ENCODE measurements around the gene PCDH1. TPM values are rescaled to one million over a fixed set of nuclear protein-coding genes. Genes with fewer than 3 reads are reported as not detected.

PCDH1 gene
- total RNA-seq, 1 donor, result 1.4 TPM

DNA sequence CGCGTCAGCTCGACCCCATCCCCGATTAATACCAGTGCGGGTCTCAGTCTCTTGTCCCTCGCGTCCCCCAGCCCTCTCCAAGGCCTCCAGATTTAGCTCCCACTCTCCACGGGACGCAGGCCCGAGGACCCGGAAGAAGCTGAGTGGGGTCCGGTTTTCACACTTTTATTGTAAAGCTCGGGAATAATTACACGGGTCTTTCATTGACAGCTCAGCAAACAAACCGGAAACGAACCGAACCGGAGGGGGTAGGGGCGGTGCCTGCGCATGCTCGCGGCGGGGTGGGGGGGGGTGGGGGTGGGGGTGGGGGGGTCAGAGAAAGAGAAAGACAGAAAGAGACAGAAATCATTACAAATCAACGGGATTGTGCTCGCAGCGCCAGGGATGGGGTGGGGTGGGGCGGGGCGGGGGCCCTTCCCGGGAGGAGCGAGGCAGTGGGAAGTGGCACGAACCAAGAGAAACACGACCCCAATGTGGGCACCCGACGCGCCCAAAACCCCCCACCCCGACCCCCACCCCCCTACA is 27.9 kb downstream of the PCDH1 start:
- Histone ChIP-seq H3K27me3 (ENCODE audit: insufficient read depth, low read length) (no peaks in the 10 kb centered on the region), H3K9me3 (ENCODE audit: low read depth, low read length) (no peaks in the 10 kb centered on the region), H3K4me3 (ENCODE audit: insufficient read depth, low read length) (peak overlapping the region; percentile 79), H3K4me1 (ENCODE audit: insufficient read depth, low read length) (peaks cover 9% of the 10 kb centered on the region), H3K4me2 (ENCODE audit: insufficient read depth, low read length) (peak overlapping the region; percentile 88), H2AFZ (ENCODE audit: low read length) (peak overlapping the region; percentile 81), H3K36me3 (ENCODE audit: insufficient read depth, low read length) (no peaks in the 10 kb centered on the region), H3K79me2 (ENCODE audit: insufficient read depth, low read length) (no peaks in the 10 kb centered on the region), H4K20me1 (ENCODE audit: insufficient read depth, low read length) (no peaks in the 10 kb centered on the region), H3K27ac (ENCODE audit: low read depth, low read length) (peak overlapping the region; percentile 54)
- DNase-seq (ENCODE audit: insufficient read length, low spot score, missing footprints), result peak; percentile 98
- TF ChIP-seq, protein P1, sequence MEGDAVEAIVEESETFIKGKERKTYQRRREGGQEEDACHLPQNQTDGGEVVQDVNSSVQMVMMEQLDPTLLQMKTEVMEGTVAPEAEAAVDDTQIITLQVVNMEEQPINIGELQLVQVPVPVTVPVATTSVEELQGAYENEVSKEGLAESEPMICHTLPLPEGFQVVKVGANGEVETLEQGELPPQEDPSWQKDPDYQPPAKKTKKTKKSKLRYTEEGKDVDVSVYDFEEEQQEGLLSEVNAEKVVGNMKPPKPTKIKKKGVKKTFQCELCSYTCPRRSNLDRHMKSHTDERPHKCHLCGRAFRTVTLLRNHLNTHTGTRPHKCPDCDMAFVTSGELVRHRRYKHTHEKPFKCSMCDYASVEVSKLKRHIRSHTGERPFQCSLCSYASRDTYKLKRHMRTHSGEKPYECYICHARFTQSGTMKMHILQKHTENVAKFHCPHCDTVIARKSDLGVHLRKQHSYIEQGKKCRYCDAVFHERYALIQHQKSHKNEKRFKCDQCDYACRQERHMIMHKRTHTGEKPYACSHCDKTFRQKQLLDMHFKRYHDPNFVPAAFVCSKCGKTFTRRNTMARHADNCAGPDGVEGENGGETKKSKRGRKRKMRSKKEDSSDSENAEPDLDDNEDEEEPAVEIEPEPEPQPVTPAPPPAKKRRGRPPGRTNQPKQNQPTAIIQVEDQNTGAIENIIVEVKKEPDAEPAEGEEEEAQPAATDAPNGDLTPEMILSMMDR (IDR thresholded peaks at IDR 0.05; ENCODE audit: extremely low read depth, low read depth, low read length), result no peak

GRCh38 chr5:141849415-141850243 is 28.6 kb downstream of the PCDH1 start:
- Histone ChIP-seq H2AFZ (ENCODE audit: low read length) (peak overlapping the region; percentile 91), H3K36me3 (ENCODE audit: insufficient read depth, low read length) (no peaks in the 10 kb centered on the region), H3K27me3 (ENCODE audit: insufficient read depth, low read length) (no peaks in the 10 kb centered on the region), H4K20me1 (ENCODE audit: insufficient read depth, low read length) (no peaks in the 10 kb centered on the region), H3K79me2 (ENCODE audit: insufficient read depth, low read length) (no peaks in the 10 kb centered on the region), H3K4me1 (ENCODE audit: insufficient read depth, low read length) (peaks cover 9% of the 10 kb centered on the region), H3K4me2 (ENCODE audit: insufficient read depth, low read length) (peak overlapping the region; percentile 88), H3K9me3 (ENCODE audit: low read depth, low read length) (no peaks in the 10 kb centered on the region), H3K27ac (ENCODE audit: low read depth, low read length) (peak overlapping the region; percentile 54), H3K4me3 (ENCODE audit: insufficient read depth, low read length) (peak overlapping the region; percentile 79)
- DNase-seq (ENCODE audit: insufficient read length, low spot score, missing footprints), result peak; percentile 98
- TF ChIP-seq, protein P1 (IDR thresholded peaks at IDR 0.05; ENCODE audit: extremely low read depth, low read depth, low read length), result no peak

DNA sequence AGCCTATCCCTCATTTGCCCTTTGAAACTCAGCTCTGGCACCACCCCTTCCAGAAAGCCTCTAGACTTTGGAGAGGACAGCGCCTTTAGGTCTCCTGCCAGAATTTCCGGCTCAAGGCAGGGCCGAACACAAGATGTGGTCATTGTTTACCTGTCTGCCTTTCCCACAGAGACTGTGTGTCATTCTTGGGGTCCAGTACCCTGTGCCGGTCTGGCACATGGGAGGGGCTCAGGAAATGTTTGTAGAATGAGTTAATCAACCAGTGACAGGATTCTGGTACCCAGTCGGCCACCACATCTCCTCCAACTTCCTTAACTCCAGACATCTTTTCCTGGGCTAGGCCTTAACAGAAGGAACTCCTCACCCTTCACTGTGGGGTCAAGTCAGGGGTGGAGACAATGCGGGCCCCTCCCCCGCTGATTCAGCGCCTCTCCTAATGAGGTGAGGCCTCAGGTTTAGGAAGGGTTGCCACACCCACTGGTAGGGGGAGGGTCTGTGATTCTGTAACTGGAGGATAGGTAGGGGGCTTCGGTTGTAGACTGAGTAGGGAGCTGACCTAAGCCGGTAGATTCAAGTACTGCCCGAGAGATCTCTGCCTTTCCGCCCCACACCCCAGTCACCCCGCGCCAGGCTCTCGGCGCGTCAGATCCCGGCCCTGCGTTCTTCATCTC is 29.3 kb downstream of the PCDH1 start:
- Histone ChIP-seq H3K9me3 (ENCODE audit: low read depth, low read length) (no peaks in the 10 kb centered on the region), H3K27ac (ENCODE audit: low read depth, low read length) (no peak overlapping the region), H4K20me1 (ENCODE audit: insufficient read depth, low read length) (no peaks in the 10 kb centered on the region), H3K4me2 (ENCODE audit: insufficient read depth, low read length) (peak overlapping the region; percentile 88), H3K4me3 (ENCODE audit: insufficient read depth, low read length) (peak overlapping the region; percentile 79), H3K27me3 (ENCODE audit: insufficient read depth, low read length) (no peaks in the 10 kb centered on the region), H3K4me1 (ENCODE audit: insufficient read depth, low read length) (peaks cover 9% of the 10 kb centered on the region), H3K36me3 (ENCODE audit: insufficient read depth, low read length) (no peaks in the 10 kb centered on the region), H3K79me2 (ENCODE audit: insufficient read depth, low read length) (no peaks in the 10 kb centered on the region), H2AFZ (ENCODE audit: low read length) (peak overlapping the region; percentile 91)
- DNase-seq (ENCODE audit: insufficient read length, low spot score, missing footprints), result peak; percentile 92
- TF ChIP-seq, protein P1 (IDR thresholded peaks at IDR 0.05; ENCODE audit: extremely low read depth, low read depth, low read length), result no peak

DNA sequence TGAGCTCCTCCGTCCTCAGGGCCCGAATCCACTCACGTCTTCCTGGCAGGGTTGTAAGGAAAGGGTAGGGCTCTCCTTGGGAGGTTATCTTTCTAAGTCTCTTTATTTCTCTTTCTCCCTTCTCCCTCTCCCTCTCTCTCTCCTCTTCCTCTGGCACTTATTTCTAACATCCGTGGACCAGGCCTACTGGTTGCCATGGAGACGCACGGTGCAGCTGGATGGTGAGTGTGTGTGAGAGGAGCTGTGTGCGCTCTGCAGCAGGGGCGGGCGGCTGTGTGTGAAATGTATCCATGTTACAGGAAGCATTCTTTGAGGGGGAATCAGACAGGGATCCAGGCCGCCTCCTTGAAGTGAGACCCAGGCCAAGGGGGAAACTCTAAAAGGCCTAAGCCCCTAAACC is 32.2 kb downstream of the PCDH1 start:
- Histone ChIP-seq H2AFZ (ENCODE audit: low read length) (no peak overlapping the region), H3K27me3 (ENCODE audit: insufficient read depth, low read length) (no peaks in the 10 kb centered on the region), H3K27ac (ENCODE audit: low read depth, low read length) (no peak overlapping the region), H3K79me2 (ENCODE audit: insufficient read depth, low read length) (no peaks in the 10 kb centered on the region), H4K20me1 (ENCODE audit: insufficient read depth, low read length) (no peaks in the 10 kb centered on the region), H3K4me1 (ENCODE audit: insufficient read depth, low read length) (peaks cover 9% of the 10 kb centered on the region), H3K36me3 (ENCODE audit: insufficient read depth, low read length) (no peaks in the 10 kb centered on the region), H3K4me2 (ENCODE audit: insufficient read depth, low read length) (no peak overlapping the region), H3K4me3 (ENCODE audit: insufficient read depth, low read length) (no peak overlapping the region), H3K9me3 (ENCODE audit: low read depth, low read length) (no peaks in the 10 kb centered on the region)
- peak; percentile 85 for DNase-seq (ENCODE audit: insufficient read length, low spot score, missing footprints)
- TF ChIP-seq, protein P1 (IDR thresholded peaks at IDR 0.05; ENCODE audit: extremely low read depth, low read depth, low read length), result no peak

Measured in osteoblast (primary cell).